Measurements from ENCODE around the gene NKX1-1.

NKX1-1 gene

DNA sequence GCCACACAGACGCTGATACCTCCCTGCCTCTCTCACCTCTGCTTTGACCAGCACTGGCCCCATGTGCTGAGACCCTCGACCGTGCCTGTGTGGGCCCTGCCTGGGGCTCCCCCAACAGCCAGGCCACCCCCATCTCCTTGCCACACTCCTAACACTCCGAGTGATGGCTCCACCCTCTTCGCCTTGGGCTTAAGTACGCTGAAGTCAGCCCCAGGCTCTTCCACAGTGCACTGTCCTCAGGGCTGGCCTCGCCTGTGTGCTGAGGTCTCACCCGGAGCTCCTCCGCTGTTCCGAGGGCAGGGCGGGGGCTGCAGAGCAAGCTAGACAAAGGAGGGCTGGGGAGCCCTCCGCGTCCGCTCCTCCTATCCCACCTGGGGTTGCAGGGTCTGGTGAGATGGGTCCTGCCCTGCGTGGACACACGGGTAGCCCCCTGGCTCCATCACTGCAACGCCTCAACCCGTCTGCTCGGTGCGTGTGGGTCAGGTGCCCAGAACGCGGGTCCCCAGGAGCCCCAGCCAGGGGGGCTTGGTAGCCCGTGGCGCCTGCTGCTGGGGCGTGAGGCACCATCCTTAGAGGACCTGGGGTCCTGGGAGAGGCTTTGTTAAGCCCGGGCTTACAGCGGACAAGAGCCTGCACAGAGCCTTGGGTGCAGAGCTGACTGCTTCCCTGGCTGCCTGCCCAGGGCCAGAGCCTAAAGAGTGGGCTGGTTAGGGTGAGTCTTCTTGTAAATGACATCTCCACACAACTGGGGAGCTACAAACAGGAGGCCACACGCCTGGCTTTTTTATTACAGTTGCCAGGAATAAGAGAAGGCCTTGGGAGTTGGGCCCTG, 42.6 kb upstream of the NKX1-1 start:
- Histone ChIP-seq H3K79me2 (ENCODE audit: insufficient read depth, low read length) (no peaks in the 10 kb centered on the region), H4K20me1 (ENCODE audit: insufficient read depth, low read length) (no peaks in the 10 kb centered on the region), H3K27me3 (ENCODE audit: insufficient read depth, low read length, poor library complexity) (no peaks in the 10 kb centered on the region), H3K4me3 (ENCODE audit: low read depth in 1 of 2, low read length in 2 of 2) (no peak overlapping the region), H2AFZ (ENCODE audit: low read depth, low read length) (no peak overlapping the region), H3K9ac (ENCODE audit: low read depth, low read length) (no peak overlapping the region), H3K4me2 (ENCODE audit: insufficient read depth, low read length) (no peak overlapping the region), H3K27ac (ENCODE audit: low read length) (no peak overlapping the region), H3K4me1 (ENCODE audit: insufficient read depth, low read length) (no peaks in the 10 kb centered on the region), H3K36me3 (ENCODE audit: insufficient read depth, low read length) (no peaks in the 10 kb centered on the region), H3K9me3 (ENCODE audit: insufficient read depth, low read length, severe bottlenecking) (no peaks in the 10 kb centered on the region)
- no peak for ATAC-seq (ENCODE audit: insufficient read depth, low read depth)
- TF ChIP-seq, protein P1, sequence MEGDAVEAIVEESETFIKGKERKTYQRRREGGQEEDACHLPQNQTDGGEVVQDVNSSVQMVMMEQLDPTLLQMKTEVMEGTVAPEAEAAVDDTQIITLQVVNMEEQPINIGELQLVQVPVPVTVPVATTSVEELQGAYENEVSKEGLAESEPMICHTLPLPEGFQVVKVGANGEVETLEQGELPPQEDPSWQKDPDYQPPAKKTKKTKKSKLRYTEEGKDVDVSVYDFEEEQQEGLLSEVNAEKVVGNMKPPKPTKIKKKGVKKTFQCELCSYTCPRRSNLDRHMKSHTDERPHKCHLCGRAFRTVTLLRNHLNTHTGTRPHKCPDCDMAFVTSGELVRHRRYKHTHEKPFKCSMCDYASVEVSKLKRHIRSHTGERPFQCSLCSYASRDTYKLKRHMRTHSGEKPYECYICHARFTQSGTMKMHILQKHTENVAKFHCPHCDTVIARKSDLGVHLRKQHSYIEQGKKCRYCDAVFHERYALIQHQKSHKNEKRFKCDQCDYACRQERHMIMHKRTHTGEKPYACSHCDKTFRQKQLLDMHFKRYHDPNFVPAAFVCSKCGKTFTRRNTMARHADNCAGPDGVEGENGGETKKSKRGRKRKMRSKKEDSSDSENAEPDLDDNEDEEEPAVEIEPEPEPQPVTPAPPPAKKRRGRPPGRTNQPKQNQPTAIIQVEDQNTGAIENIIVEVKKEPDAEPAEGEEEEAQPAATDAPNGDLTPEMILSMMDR (IDR thresholded peaks at IDR 0.05; ENCODE audit: borderline replicate concordance, extremely low read depth, low read length, poor library complexity, severe bottlenecking) = no peak
- no peak for TF ChIP-seq EZH2 (IDR thresholded peaks at IDR 0.05; ENCODE audit: borderline replicate concordance, low read depth, low read length, severe bottlenecking)
- no peak for DNase-seq

- no peak for ATAC-seq (ENCODE audit: insufficient read depth, low read depth)
- TF ChIP-seq, protein P1 (IDR thresholded peaks at IDR 0.05; ENCODE audit: borderline replicate concordance, extremely low read depth, low read length, poor library complexity, severe bottlenecking) = no peak
- Histone ChIP-seq H3K4me3 (ENCODE audit: low read depth in 1 of 2, low read length in 2 of 2) (no peak overlapping the region), H3K4me1 (ENCODE audit: insufficient read depth, low read length) (no peaks in the 10 kb centered on the region), H3K79me2 (ENCODE audit: insufficient read depth, low read length) (no peaks in the 10 kb centered on the region), H2AFZ (ENCODE audit: low read depth, low read length) (no peak overlapping the region), H3K27ac (ENCODE audit: low read length) (no peak overlapping the region), H3K36me3 (ENCODE audit: insufficient read depth, low read length) (no peaks in the 10 kb centered on the region), H3K4me2 (ENCODE audit: insufficient read depth, low read length) (no peak overlapping the region), H3K27me3 (ENCODE audit: insufficient read depth, low read length, poor library complexity) (no peaks in the 10 kb centered on the region), H4K20me1 (ENCODE audit: insufficient read depth, low read length) (no peaks in the 10 kb centered on the region), H3K9ac (ENCODE audit: low read depth, low read length) (no peak overlapping the region), H3K9me3 (ENCODE audit: insufficient read depth, low read length, severe bottlenecking) (no peaks in the 10 kb centered on the region)
- DNase-seq = no peak
These were observed 41.7 kb upstream of the NKX1-1 start for GRCh38 chr4:1447676-1448588.

GRCh38 chr4:1446502-1447386, 40.5 kb upstream of the NKX1-1 start:
- H3K4me1 ChIP-seq (ENCODE audit: insufficient read depth, low read length) = no peaks in the 10 kb centered on the region
- H3K9me3 ChIP-seq (ENCODE audit: insufficient read depth, low read length, severe bottlenecking) = no peaks in the 10 kb centered on the region
- H3K4me2 ChIP-seq (ENCODE audit: insufficient read depth, low read length) = no peak overlapping the region
- DNase-seq = no peak
- no peaks in the 10 kb centered on the region for H3K27me3 ChIP-seq (ENCODE audit: insufficient read depth, low read length, poor library complexity)
- TF ChIP-seq EZH2 (IDR thresholded peaks at IDR 0.05; ENCODE audit: borderline replicate concordance, low read depth, low read length, severe bottlenecking) = no peak
- TF ChIP-seq, protein P1 (IDR thresholded peaks at IDR 0.05; ENCODE audit: borderline replicate concordance, extremely low read depth, low read length, poor library complexity, severe bottlenecking) = no peak
- no peaks in the 10 kb centered on the region for H3K36me3 ChIP-seq (ENCODE audit: insufficient read depth, low read length)
- H4K20me1 ChIP-seq (ENCODE audit: insufficient read depth, low read length) = no peaks in the 10 kb centered on the region
- H3K9ac ChIP-seq (ENCODE audit: low read depth, low read length) = no peak overlapping the region
- no peaks in the 10 kb centered on the region for H3K79me2 ChIP-seq (ENCODE audit: insufficient read depth, low read length)
- no peak overlapping the region for H2AFZ ChIP-seq (ENCODE audit: low read depth, low read length)
- H3K4me3 ChIP-seq (ENCODE audit: low read depth in 1 of 2, low read length in 2 of 2) = no peak overlapping the region
- H3K27ac ChIP-seq (ENCODE audit: low read length) = no peak overlapping the region
- no peak for ATAC-seq (ENCODE audit: insufficient read depth, low read depth)
